ENCODE results near the gene ATG4C.
"Not testable (repeated sequence)": the region's sequence is repeated elsewhere in the genome, so short reads cannot be mapped to it uniquely, and the experiment has no call there.

ATG4C gene, protein sequence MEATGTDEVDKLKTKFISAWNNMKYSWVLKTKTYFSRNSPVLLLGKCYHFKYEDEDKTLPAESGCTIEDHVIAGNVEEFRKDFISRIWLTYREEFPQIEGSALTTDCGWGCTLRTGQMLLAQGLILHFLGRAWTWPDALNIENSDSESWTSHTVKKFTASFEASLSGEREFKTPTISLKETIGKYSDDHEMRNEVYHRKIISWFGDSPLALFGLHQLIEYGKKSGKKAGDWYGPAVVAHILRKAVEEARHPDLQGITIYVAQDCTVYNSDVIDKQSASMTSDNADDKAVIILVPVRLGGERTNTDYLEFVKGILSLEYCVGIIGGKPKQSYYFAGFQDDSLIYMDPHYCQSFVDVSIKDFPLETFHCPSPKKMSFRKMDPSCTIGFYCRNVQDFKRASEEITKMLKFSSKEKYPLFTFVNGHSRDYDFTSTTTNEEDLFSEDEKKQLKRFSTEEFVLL

DNA sequence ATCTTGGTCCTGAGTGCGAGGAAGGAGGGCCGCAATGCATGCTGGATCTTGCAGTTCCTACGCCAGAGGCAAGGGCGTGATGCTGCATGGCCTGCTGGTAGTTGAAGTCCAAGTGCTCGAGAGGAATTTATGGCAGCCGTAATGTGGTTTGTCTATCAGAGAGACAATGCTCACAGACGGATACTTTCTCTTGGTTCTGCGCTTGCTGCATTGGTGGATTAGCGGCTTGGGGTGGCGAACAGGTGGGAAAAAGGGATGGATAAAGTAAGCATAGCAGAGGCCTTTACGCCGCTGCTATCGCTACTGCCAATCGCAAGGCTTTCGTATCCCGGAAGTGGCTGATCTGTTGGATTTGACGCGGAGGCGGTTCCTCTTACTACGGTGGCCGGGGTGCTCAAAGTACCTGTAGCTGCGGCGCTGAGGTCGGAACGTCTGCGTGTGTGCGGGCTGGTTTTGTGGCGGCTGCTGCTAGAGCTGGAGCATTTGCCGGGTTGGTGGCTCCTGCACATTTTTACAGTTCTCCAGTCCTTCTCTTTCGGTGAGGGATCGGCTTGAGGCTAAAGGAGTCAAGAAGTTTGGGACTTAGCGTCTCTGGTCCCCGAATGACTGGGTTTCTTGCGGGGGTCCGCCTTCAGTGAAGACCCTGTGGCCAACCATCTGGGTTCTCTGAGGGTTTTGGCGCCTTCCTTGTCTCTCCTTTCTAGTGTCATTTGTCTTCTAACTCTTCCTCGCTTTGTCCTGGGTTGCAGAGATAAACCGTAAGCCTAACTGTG lies at the start of gene ATG4C:
ATG4C (plus strand) TSS at position 397 of the 773 bp plus-strand sequence. CDS start 19,655 bp downstream, outside the sequence.
- peak; percentile 91 for DNase-seq (ENCODE audit: extremely low read depth, low read depth)
- TF ChIP-seq, protein P1, sequence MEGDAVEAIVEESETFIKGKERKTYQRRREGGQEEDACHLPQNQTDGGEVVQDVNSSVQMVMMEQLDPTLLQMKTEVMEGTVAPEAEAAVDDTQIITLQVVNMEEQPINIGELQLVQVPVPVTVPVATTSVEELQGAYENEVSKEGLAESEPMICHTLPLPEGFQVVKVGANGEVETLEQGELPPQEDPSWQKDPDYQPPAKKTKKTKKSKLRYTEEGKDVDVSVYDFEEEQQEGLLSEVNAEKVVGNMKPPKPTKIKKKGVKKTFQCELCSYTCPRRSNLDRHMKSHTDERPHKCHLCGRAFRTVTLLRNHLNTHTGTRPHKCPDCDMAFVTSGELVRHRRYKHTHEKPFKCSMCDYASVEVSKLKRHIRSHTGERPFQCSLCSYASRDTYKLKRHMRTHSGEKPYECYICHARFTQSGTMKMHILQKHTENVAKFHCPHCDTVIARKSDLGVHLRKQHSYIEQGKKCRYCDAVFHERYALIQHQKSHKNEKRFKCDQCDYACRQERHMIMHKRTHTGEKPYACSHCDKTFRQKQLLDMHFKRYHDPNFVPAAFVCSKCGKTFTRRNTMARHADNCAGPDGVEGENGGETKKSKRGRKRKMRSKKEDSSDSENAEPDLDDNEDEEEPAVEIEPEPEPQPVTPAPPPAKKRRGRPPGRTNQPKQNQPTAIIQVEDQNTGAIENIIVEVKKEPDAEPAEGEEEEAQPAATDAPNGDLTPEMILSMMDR (IDR thresholded peaks at IDR 0.05; ENCODE audit: low read depth, low read length) = no peak

DNA sequence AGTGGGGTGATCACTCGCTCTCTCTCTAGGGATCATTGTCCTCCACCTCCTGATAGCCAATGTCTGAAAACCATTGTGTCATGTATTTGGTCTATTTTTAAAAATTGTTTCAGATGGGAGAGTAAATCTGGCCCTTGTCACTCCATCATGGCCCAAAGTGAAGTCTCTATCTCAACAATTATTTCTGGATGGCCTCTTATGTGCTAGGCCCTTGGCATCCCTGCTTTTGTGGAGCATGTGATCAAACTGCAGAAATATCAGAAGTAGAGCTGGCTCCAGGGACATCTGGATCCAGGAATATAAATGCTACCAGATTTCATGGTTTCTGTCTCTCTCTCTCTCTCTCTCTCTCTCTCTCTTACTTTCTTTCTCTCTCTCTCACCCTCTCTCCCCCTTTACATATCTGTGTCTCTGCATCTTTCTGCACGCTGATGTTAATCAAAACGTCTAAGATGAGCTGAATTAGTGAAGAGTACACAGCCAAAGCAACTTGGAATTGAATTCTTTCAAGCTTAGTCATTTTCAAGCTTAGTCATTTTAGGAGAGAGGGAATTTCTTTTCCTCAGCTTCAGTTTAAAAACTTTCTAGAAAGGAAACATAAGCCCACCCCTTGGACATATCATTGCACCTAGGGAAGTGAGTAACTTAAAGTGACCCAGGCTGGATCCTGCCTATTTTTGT lies 48.3 kb upstream of the ATG4C start:
- peak; percentile 67 for DNase-seq (ENCODE audit: extremely low read depth, low read depth)
- TF ChIP-seq, protein P1 (IDR thresholded peaks at IDR 0.05; ENCODE audit: low read depth, low read length) = no peak

DNA sequence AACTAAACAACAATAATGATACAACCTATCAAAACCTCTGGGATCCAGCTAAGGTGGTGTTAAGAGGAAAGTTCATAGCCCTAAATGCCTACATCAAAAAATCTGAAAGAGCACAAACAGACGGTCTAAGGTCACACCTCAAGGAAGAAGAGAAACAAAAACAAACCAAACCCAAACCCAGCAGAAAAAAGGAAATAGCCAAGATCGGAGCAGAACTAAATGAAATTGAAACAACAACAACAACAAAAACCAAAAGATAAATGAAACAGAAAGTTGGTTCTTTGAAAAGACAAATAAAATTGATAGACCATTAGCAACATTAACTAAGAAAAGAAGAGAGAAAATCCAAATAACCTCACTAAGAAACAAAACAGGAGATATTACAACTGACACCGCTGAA lies 43.2 kb upstream of the ATG4C start:
- DNase-seq (ENCODE audit: extremely low read depth, low read depth) = not testable (repeated sequence)

DNA sequence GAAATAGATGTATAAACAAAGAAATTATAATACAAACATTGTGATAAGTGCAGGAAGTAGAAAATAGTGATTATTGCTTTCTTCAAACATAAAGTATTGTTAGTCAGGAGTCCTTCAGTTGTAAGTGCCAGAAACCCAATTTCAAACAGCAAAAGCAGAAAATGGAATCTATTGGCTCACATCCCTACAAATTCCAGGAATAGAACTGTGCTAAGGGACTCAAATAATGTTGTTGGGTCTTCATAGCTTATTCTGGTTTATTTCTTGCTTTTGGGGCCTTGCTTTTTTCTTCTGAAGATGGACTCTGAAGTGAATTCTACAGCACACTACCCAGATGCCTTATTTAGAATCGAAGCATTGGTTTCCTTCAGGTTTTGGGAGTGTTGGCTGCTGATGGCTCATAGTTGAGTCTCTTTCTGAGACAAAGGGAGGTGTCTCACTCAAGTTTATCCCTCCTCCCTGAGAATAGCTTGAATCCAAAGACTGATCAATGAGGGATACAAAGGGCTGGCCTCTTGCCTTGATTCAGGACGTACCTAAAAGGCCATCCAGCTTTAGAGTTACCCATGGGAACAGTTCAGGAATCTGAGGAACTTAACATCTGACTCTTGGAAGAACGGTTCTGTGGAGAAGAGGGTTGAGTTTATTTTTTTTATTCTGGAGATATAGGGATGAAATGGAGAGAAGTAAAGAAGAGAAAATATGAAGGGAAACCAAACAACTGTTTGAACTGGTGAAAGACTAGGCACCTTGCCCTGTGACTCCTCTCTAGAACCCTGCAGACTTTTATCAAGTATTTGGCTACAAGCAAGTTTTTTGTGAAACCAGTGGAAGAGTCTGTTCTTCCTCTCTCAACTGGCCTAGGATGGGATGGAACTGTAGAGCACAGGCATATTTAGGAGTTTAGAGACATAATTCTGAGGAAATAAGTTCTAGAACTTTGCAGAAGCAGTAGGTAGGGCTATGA lies 39.0 kb upstream of the ATG4C start:
- DNase-seq (ENCODE audit: extremely low read depth, low read depth) = no peak
- TF ChIP-seq, protein P1 (IDR thresholded peaks at IDR 0.05; ENCODE audit: low read depth, low read length) = no peak

DNA sequence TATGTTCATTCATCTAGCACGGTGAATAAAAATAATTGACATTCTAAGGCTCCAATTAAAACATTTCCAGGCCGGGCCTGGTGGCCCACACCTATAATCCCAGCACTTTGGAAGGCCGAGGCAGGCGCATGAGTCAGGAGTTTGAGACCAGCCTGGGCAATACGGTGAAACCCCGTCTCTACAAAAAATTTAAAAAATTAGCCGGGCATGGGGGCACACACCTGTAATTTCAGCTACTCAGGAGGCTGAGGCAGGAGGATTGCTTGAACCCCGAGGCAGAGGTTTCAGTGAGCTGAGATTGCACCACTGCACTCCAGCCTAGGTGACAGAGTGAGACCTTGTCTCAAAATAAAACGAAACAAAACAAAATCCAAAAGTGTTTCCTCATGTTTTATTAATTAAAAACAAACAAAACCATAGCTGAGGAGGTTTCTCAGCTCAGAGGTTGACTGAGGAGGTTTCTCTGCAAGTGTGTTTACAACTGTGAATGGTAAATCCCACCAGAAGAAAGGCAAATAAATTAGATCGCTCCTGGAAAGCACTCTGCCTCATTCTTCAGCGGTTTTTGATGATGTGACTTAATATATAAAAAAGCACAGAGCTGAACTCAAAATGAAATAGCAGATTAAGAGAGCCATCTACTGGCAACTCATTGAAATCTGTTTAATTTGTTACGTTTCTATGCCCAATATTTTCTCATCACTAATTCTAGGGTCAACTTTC lies 37.7 kb upstream of the ATG4C start:
- TF ChIP-seq, protein P1 (IDR thresholded peaks at IDR 0.05; ENCODE audit: low read depth, low read length) = peak; percentile 49

DNA sequence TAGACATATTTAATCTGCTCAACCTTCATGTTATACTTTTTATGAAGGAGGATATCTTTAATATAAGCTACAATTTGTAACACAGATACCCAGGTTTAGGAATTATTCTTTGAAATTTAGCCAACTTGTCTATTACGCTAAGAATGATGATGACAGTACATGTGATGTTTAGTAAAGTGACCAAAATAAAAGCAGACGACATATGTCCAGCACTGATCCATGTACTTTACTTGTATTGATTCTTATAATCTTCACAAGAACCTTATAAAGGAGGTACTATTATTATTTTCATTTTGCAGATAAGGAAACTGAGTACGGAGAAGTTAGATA lies 37.2 kb upstream of the ATG4C start:
- DNase-seq (ENCODE audit: extremely low read depth, low read depth) = no peak
- TF ChIP-seq, protein P1 (IDR thresholded peaks at IDR 0.05; ENCODE audit: low read depth, low read length) = no peak

More for the DNA sequence above, 37.7 kb upstream of the ATG4C start:
- no peak for DNase-seq (ENCODE audit: extremely low read depth, low read depth)

Measured in AG09319 (cell line).